ENCODE data around the gene KHNYN.

Gene KHNYN

GRCh38 chr14:24408764-24409163, 21.0 kb upstream of the KHNYN start:
- DNase-seq (ENCODE audit: insufficient read length, low spot score): no peak

GRCh38 chr14:24409192-24409591, 20.6 kb upstream of the KHNYN start:
- FAIRE-seq (no peak), DNase-seq (ENCODE audit: insufficient read length, low spot score) (no peak)
- no peak for TF ChIP-seq POLR2A (IDR thresholded peaks at IDR 0.05; ENCODE audit: low read depth, low read length)

More at GRCh38 chr14:24408764-24409163, 21.0 kb upstream of the KHNYN start:
- no peak for TF ChIP-seq POLR2A (IDR thresholded peaks at IDR 0.05; ENCODE audit: low read depth, low read length)
- no peak for FAIRE-seq

GRCh38 chr14:24409956-24410355, 19.8 kb upstream of the KHNYN start:
- DNase-seq (ENCODE audit: insufficient read length, low spot score) (no peak), FAIRE-seq (no peak)
- TF ChIP-seq POLR2A (IDR thresholded peaks at IDR 0.05; ENCODE audit: low read depth, low read length): no peak

GRCh38 chr14:24411443-24412389, 18.0 kb upstream of the KHNYN start:
- FAIRE-seq: no peak
- peak; percentile 29 for DNase-seq (ENCODE audit: insufficient read length, low spot score)
- TF ChIP-seq POLR2A (IDR thresholded peaks at IDR 0.05; ENCODE audit: low read depth, low read length): no peak

GRCh38 chr14:24414077-24414476, 15.7 kb upstream of the KHNYN start:
- DNase-seq (ENCODE audit: insufficient read length, low spot score) (no peak), FAIRE-seq (no peak)
- no peak for TF ChIP-seq POLR2A (IDR thresholded peaks at IDR 0.05; ENCODE audit: low read depth, low read length)

- FAIRE-seq (no peak), DNase-seq (ENCODE audit: insufficient read length, low spot score) (no peak)
- no peak for TF ChIP-seq POLR2A (IDR thresholded peaks at IDR 0.05; ENCODE audit: low read depth, low read length)
Measured at GRCh38 chr14:24414732-24415420, 14.9 kb upstream of the KHNYN start.

GRCh38 chr14:24415421-24416253, 14.1 kb upstream of the KHNYN start:
- TF ChIP-seq POLR2A (IDR thresholded peaks at IDR 0.05; ENCODE audit: low read depth, low read length): no peak
- no peak for FAIRE-seq
- no peak for DNase-seq (ENCODE audit: insufficient read length, low spot score)

GRCh38 chr14:24416254-24416931, 13.4 kb upstream of the KHNYN start:
- no peak for TF ChIP-seq POLR2A (IDR thresholded peaks at IDR 0.05; ENCODE audit: low read depth, low read length)
- no peak for DNase-seq (ENCODE audit: insufficient read length, low spot score)
- no peak for FAIRE-seq

- DNase-seq (ENCODE audit: insufficient read length, low spot score) (no peak), FAIRE-seq (no peak)
- TF ChIP-seq POLR2A (IDR thresholded peaks at IDR 0.05; ENCODE audit: low read depth, low read length): no peak
Measured at GRCh38 chr14:24416932-24417619, 12.7 kb upstream of the KHNYN start.

- no peak for DNase-seq (ENCODE audit: insufficient read length, low spot score)
- no peak for FAIRE-seq
- TF ChIP-seq POLR2A (IDR thresholded peaks at IDR 0.05; ENCODE audit: low read depth, low read length): no peak
Measured at GRCh38 chr14:24417832-24418491, 11.8 kb upstream of the KHNYN start.

GRCh38 chr14:24418492-24418873, 11.3 kb upstream of the KHNYN start:
- no peak for FAIRE-seq
- no peak for DNase-seq (ENCODE audit: insufficient read length, low spot score)
- no peak for TF ChIP-seq POLR2A (IDR thresholded peaks at IDR 0.05; ENCODE audit: low read depth, low read length)

- no peak for TF ChIP-seq POLR2A (IDR thresholded peaks at IDR 0.05; ENCODE audit: low read depth, low read length)
- DNase-seq (ENCODE audit: insufficient read length, low spot score): no peak
- FAIRE-seq: no peak
Measured at GRCh38 chr14:24422261-24422660, 7.5 kb upstream of the KHNYN start.

All from H54 (cell line).